ENCODE results near the gene STUM.

STUM gene

GRCh38 chr1:226656201-226656600, 107.6 kb downstream of the STUM start:
- DNase-seq = no peak

GRCh38 chr1:226656601-226657277, 108.2 kb downstream of the STUM start:
- no peak for DNase-seq

- DNase-seq = no peak
Observed at GRCh38 chr1:226657895-226658545, 109.5 kb downstream of the STUM start.

GRCh38 chr1:226658546-226659125, 110.1 kb downstream of the STUM start:
- no peak for DNase-seq
